Mucosa of gallbladder (tissue), 1 donor: ENCODE data around the gene ROR2. TPM values are rescaled to one million over a fixed set of nuclear protein-coding genes. Genes with fewer than 3 reads are reported as not detected.

ENCODE experiments used
- DNase-seq: peaks from one replicate; pipeline ENCODE4 v3.0.0-alpha.2; 2020; ENCODE audit warnings: low spot score
- total RNA-seq: library from RNA; stranded (reverse); gene quantifications from one replicate; pipeline ENCODE4 v1.2.1, GENCODE V29; 2021
- donor health status: DM: no; HTN: no; CAD: no.

ROR2 gene
- total RNA-seq, 1 donor from 2014 or later: 21.5 TPM

- peak; percentile 35 for DNase-seq
Measured at GRCh38 chr9:91948597-91949391, 1.2 kb downstream of the ROR2 start.

GRCh38 chr9:91948101-91948596 lies 1.9 kb downstream of the ROR2 start:
- DNase-seq: no peak

GRCh38 chr9:91946653-91947488 lies 3.2 kb downstream of the ROR2 start:
- DNase-seq: no peak

GRCh38 chr9:91946196-91946595 lies 3.8 kb downstream of the ROR2 start:
- DNase-seq: no peak

GRCh38 chr9:91945277-91946085 lies 4.5 kb downstream of the ROR2 start:
- peak; percentile 54 for DNase-seq

GRCh38 chr9:91944711-91945110 lies 5.3 kb downstream of the ROR2 start:
- DNase-seq: no peak

- no peak for DNase-seq
Measured at GRCh38 chr9:91943478-91944470, 6.3 kb downstream of the ROR2 start.

GRCh38 chr9:91942201-91942600 lies 7.8 kb downstream of the ROR2 start:
- DNase-seq: no peak

GRCh38 chr9:91939978-91940377 lies 10.1 kb downstream of the ROR2 start:
- no peak for DNase-seq

- DNase-seq: no peak
Measured at GRCh38 chr9:91937727-91938126, 12.3 kb downstream of the ROR2 start.

GRCh38 chr9:91937056-91937455 lies 13.0 kb downstream of the ROR2 start:
- no peak for DNase-seq

- DNase-seq: no peak
Measured at GRCh38 chr9:91935805-91936514, 14.1 kb downstream of the ROR2 start.

- no peak for DNase-seq
Measured at GRCh38 chr9:91935066-91935749, 14.8 kb downstream of the ROR2 start.

GRCh38 chr9:91934654-91935053 lies 15.4 kb downstream of the ROR2 start:
- no peak for DNase-seq

- no peak for DNase-seq
Measured at GRCh38 chr9:91933556-91934352, 16.3 kb downstream of the ROR2 start.

- no peak for DNase-seq
Measured at GRCh38 chr9:91930475-91930874, 19.6 kb downstream of the ROR2 start.

- DNase-seq: no peak
Measured at GRCh38 chr9:91929331-91929730, 20.7 kb downstream of the ROR2 start.

- DNase-seq: no peak
Measured at GRCh38 chr9:91927922-91928510, 22.0 kb downstream of the ROR2 start.
